ENCODE results near the gene ZNF587B.
"Not testable (repeated sequence)": the region's sequence is repeated elsewhere in the genome, so short reads cannot be mapped to it uniquely, and the experiment has no call there.

GRCh38 chr19:57869655-57870054 is 39.6 kb downstream of the ZNF587B start:
- not testable (repeated sequence) for TF ChIP-seq CTCF (IDR thresholded peaks at IDR 0.05; ENCODE audit: insufficient read depth, low read depth, low read length); EZH2 (IDR thresholded peaks at IDR 0.05; ENCODE audit: insufficient read depth, low read length)

Measured in astrocyte (in vitro differentiated cells and primary cell).